SK-N-MC (cell line): ENCODE measurements around the gene IQSEC1.

Experiments
- EZH2 ChIP-seq: fragments of 200-600 bp; sonication (generic); IDR thresholded peaks from one replicate; pipeline ENCODE4 v1.6.1; 2017; ENCODE audit warnings: antibody characterized with exemption
- FOXP2 ChIP-seq: optimal IDR thresholded peaks from 2 replicates; pipeline ENCODE3; 2011; ENCODE audit warnings: mild to moderate bottlenecking, moderate library complexity; ENCODE audit not compliant: insufficient read depth; ENCODE audit errors: extremely low read length, control extremely low read depth
- POLR2AphosphoS5 ChIP-seq: IDR thresholded peaks from 2 replicates; pipeline ENCODE4 v1.6.1; 2012; ENCODE audit warnings: mild to moderate bottlenecking, low read depth, low read length, borderline replicate concordance

DNA sequence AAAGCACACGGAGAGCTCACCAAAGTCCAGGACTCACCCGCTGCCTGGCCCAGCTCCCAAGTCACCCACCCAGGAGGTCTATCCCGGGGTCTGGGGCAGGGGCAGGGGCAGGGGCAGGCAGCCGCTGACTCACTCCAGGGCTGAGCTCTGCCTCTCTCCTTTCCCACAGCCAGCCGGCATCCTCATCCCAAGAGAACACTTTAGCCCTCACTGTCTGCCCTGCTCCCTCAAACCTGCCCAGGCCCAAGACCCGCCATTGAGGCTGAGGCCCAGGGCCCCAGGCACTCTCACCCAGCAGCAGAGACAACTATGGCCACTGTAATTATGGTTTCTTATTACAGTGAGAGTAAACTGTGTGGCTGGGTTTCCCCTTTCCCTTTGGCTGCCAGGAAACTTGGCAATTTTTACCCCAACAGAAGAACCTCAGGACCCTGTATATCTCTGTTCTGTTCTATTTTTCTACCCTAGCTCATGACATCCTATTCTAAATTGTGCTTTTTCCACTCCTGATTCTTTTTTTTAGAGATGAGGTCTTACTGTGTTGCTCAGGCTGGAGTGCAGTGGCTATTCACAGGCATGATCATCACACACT, 53.0 kb downstream of the IQSEC1 start:
- TF ChIP-seq POLR2AphosphoS5 (no peak), EZH2 (no peak), FOXP2 (no peak)
